GM19238 (cell line): ENCODE data around the gene APRT.

ENCODE experiments used
- DNase-seq: peaks from one replicate; pipeline ENCODE4 v3.0.0; 2011; ENCODE audit warnings: low spot score; ENCODE audit not compliant: insufficient read length

APRT gene, protein sequence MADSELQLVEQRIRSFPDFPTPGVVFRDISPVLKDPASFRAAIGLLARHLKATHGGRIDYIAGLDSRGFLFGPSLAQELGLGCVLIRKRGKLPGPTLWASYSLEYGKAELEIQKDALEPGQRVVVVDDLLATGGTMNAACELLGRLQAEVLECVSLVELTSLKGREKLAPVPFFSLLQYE

GRCh38 chr16:88811769-88812512 is at the start of gene APRT:
APRT (minus strand) TSS chr16:88811928; CDS start chr16:88811899, 29 bp downstream.
- DNase-seq: peak; percentile 94

GRCh38 chr16:88861359-88861758 is 49.6 kb upstream of the APRT start:
- DNase-seq: no peak

DNA sequence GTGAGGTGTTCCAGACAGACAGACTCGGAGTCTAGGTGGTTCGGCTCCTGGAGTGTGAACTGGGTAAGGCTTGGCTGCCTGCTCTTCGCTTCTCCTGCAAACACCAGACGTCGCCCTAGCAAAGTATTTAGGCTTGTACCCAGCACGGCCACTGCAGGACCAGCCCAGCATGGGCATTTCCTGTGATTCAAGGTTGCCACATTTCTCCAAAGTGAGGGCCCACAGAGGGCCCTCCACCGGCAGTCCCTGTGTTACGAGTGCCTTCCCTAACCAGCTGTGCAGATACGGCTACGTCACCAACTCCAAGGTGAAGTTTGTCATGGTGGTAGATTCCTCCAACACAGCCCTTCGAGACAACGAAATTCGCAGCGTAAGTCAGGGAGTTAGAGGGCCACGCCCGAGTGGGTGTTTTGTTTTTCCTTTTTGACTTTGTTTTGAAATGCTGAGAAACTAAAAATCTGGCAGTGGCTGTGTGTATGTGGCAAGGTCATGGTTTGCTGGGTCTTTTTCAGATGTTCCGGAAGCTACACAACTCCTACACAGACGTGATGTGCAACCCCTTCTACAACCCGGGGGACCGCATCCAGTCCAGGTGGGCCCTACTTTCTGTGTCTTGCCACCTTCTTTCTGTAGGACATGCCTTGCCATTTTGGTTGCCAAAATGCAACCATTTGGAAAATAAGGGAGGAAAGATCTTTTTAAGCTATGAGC is 47.8 kb upstream of the APRT start:
- DNase-seq: no peak

GRCh38 chr16:88857728-88858339 is 46.1 kb upstream of the APRT start:
- DNase-seq: peak; percentile 93

GRCh38 chr16:88856828-88857727 is 45.4 kb upstream of the APRT start, which contains the start of the genes GALNS and TRAPPC2L:
GALNS (minus strand) TSS chr16:88856947; CDS start chr16:88856877, 70 bp downstream.
TRAPPC2L (plus strand) TSS chr16:88857127; CDS start chr16:88857151, 24 bp downstream.
- DNase-seq: peak; percentile 100

DNA sequence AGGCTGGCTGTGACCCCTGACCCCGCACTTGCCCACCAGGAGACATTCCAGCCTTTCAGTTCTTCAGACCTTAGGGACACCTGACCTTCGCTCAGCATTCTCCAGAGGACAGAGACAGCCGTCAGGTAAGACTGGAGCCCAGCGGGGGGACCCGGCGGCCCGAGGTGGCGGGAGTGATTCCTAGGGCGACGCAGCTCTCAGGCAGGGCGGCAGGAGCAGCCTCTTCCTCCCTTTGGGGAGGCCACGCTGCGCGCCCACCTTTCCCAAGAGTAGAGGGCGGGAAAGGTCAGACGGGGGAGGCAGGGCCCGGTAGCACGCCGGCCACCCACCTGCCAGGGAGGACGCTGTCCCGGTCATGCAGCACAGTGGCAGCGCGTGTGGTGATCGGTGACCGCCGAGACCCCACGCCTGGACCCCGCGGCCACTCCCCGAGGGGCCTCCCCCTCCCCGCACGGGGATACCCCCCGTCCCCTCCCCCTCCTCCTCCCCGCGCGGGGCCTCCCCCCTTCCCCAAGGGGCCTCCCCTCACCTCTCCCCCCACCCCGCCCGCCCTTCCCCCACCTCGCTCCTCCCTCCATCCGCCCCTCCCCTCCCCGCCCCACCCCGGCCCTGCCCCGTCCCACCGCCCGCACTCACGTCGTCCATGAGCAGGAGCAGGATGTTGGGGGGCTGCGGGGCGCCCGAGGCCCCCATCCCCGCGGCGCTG is 44.5 kb upstream of the APRT start:
- no peak for DNase-seq

GRCh38 chr16:88855736-88856121 is 44.0 kb upstream of the APRT start:
- no peak for DNase-seq

DNA sequence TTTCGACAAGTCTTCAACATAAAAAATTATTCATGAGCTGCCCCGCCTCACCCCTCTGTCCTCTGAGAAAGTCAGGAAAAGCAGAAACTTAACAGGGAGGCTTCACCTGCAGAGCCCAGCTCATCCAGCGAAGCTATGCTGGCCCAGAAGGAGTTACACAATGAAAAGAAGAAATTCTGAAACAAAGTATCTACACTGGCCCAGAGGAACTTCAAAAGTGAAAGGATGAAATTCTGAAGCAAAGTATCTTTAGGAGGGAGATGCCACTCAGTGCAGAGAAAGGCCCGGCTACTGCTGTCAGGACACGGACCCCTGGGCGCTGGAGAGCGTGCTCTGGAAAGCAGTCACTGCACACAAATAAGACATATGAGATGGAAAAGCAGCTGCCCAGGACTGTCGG is 43.4 kb upstream of the APRT start:
- DNase-seq: no peak

- DNase-seq: peak; percentile 48
Observed at GRCh38 chr16:88854306-88855111, 42.8 kb upstream of the APRT start.

DNA sequence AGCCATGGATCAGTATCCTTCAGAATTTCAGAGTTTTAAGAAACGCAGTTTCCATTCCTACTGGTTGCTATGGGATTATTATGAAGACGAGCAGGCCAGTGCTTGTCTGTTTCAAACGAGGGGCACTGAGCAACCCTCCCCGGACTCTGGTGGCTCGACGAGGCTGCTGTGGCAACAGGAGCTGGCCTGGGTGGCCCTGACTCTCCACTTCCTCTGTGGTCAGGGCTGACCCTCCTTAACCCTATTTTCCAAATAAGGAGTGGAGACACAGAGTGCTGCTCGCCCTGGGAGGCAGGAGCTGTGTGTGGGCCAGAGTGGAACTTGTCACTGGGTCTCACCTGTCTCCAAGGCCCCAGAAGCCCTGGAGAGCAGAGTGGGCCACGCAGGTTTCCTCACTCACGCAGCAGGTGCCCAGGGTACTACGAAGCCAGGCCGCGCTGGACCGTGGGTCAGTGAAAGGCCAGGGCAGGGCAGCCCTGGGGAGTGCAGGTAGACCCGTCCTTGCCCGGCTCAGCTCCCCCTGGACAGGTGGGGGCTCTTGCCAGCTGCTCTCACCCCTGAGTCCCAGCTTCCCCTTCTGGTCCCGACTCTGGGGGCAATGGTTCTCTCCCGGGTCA is 41.7 kb upstream of the APRT start:
- no peak for DNase-seq

GRCh38 chr16:88851616-88852015 is 39.9 kb upstream of the APRT start:
- DNase-seq: no peak

DNA sequence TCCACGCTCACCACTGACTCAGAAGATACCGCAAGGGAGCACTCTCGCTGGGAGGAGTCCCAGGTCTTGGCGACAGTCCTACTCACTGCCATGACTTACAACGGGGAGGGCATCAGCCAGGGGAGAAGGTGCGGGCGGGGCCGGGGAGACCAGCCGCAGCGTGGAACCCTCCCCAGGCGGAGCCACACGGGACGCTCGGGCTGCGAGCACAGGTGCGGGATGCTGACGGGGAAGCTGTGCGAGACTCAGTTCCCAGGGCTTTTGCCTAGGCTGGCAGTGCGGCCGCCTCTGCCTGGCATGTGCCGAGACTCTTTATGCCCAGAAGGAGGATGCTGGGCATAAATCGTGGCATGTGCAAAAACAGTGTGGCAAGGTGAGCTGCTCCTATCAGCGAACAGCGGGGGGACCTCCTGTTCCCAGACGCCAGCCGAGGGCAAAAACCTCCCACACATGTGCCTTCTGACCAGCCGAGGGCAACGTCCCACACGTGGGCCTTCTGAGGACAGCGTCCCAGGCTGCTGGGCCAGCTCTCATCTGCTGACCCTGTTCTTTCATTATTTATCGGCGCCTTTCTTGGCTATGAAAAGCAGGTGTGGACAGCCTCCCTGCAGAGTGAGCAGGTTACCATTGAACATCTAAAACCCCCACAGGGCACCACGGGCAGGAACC is 38.9 kb upstream of the APRT start:
- no peak for DNase-seq

DNA sequence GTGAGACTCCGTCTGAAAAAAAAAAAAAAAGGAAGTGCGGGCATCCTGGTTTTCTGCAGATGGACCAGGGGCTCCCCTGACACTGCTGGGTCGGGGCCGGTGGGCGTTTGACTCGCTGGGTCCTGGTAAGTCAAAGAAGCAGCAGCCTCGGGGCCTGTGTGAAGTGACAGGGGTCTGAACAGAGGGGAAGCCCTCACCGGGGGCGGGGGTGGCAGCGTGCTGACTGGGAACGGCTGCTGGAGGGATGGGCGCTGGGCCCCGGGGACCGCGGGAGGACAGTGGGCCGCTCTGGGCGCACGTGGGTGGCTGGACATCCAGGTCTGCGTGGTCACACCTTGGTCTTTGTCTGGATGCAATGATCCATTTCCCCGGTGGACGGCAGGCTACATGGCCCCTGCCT is 36.8 kb upstream of the APRT start:
- DNase-seq: no peak

DNA sequence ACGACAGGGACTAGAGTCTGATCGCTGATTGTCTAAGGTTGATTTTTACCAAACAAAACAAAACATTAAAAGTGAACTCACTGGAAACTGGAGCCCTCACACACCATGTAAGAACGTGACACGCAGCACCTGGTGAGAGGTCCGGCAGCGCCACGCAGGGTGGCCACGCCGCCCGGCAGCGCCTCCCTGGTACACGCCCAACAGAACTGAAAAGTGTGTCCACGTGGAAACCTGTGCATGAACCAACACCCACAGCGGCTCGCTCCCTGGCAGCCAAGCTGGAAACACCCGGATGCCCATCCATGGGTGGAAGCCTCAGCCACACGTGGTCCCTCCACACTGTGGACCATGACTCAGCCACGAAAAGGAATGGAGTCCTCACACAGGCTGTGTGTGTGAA is 35.9 kb upstream of the APRT start:
- no peak for DNase-seq

DNA sequence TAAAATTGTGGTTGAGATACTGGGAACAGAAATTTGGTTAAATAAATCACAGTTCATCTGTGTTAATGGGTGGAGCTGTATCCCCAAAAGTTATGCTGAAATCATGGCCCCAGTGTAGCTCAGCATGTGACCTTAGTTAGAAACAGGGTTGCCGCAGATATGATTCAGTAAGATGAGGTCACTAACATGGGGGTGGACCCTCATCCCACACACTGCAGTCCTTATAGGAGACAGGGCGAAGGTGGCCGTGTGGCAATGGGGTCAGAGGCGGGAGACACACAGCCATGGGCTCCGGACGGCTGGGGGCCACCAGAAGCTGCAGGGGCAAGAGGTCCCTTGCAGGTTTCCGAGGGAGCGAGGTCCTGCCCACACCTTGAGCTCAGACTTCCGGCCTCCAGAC is 34.4 kb upstream of the APRT start:
- no peak for DNase-seq

- no peak for DNase-seq
Observed at GRCh38 chr16:88844419-88845036, 32.8 kb upstream of the APRT start.

GRCh38 chr16:88843256-88843655 is 31.5 kb upstream of the APRT start:
- DNase-seq: no peak

GRCh38 chr16:88842806-88843205 is 31.1 kb upstream of the APRT start:
- DNase-seq: no peak
